ENCODE results near the gene RLBP1.

The RLBP1 gene

DNA sequence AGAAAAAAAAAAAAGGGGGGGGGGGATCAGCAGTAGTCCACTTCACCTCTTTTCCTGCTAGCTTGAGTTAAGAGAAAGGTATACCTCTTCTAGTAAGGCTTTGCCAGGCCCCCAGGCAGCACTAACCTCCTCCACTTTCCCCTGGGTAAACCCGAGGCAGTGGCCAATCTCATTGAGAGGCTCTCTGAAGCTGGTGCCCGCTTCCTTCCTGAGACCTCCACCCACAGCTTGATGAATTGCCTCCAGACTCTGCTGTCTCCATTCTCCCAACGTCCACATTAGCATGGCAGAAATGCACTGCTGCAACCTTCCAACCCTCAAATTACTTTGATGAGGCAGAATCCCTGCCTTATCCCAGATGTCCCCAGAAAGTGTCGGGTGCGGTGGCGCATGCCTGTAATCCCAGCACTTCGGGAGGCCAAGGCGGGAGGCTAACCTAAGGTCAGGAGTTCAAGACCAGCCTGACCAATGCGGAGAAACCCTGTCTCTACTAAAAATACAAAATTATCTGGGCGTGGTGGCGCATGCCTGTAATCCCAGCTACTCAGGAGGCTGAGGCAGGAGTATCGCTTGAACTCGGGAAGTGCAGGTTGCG is 15.3 kb downstream of the RLBP1 start:
- FAIRE-seq = no peak

DNA sequence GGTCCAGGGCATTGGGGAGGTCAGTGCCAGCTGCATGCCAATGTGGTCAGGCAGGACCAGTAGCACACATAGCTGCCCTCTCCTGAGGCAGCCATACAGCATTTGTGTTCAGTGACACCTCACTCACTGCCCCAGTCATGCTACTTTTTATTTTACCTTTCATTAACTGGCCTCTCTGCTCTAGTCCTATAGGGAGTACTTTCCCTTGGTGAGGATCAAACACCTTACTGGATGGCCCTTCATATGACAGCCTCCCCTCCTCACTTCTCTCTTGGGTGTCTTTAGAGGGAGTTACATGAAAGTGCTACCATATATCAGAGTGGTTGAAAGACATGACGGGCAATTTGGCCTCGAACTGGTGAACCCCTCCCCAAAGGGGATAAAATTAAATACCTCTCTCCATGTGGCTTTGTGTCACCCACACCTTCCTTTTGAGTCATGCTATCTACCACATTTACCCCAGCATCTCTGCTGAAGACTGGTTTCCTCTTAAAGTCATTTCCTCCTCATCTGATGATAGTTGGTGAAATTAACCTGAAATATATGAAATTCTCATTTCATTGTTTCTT is 17.6 kb downstream of the RLBP1 start:
- no peak for FAIRE-seq

DNA sequence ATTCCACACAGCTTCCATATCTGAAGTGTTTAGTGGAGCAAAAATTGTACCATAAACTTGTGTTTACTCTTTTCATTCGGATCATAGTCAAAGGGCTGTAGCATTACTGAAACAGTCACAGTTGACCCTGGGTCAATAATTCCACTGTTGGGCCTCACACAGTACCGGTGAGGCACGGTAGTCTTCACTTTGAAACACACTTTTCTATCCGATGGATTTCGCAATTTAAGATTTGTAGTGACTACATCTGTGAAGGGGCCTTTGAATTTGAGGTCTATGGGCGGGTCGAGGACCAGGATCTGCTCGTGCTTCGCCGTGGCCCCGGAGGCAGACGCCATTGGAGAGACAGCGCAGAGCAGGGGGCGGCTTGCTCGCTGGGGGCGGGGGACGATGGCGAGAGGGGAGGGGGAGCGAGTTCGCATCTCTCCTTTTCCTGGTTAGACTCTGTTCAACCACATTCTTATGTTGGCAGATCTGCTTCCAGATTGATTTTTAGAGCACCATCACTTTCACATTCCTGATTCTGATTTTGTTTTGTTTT is 19.8 kb downstream of the RLBP1 start:
- FAIRE-seq = no peak

DNA sequence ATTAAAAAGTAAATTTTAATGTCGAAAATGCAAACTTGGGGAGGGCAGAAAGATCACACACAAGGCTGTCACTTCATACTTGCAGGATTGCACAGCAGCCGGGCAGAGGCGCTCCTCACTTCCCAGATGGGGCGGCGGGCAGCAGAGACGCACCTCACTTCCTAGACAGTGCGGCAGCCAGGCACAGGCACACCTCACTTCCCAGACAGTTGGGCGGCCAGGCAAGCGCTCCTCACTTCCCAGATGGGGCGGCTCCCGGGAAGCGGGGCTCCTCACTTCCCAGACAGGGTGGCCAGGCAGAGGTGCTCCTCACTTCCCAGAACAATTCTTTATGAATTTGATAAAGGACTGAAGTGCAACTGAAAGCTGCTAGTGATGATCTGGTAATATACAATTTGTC is 21.2 kb downstream of the RLBP1 start:
- no peak for FAIRE-seq

DNA sequence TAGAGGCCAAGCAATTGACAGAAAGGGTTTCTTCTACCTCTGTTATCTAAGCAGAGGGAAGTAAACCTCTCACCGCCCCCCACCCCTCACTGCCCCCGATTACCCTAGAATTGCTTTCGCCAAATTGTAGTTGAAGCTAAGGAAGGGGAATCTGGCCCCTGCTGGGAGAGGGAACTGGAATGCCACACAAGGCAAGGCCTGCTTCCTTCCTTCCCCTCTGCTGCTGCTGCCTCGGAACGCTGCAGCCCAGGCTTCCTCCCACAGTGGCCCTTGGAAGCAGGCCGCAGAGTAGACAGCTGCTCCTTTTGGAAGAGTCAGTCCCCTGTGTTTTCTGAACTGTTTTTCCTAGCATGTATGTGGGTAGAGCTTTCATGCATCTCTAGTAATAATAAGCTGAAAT is 21.6 kb downstream of the RLBP1 start:
- FAIRE-seq = no peak

DNA sequence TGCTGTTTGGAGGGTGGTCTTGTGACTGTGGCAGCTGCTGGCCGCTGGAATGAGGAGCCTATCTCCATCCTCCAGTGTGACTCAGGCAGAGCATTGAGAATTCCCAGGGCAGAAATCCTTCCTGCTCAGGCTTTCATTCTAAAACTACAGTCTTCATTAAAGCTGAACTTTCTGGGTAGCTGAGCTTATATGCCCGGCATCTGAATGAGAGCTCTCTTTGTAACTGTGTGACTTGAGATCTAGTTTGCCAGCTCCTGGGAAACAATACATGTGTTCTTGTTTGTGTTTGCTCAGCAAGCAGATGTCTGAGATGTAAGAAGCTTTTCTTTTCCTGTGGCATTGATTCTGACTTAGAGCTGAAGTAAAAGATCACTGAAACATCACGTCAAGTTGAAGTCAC is 22.4 kb downstream of the RLBP1 start:
- no peak for FAIRE-seq

DNA sequence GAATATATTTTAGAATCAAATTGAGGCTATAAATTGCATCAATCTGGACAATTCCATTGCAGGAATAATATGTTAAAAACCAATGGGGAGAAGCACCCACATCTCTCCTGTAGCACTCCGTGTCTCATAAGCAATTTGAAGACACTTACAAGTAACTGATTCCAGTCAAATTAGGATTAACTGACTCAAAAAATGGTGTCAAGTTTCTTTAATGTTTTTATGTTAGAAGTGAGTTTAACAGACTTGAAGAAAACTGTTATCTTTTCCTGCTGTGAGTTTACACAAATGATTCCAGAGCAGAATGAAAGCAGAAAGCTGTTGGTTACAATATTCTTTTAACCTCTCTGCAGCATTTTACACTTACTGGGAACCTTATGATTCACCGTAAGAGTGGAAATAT is 23.2 kb downstream of the RLBP1 start:
- no peak for FAIRE-seq

DNA sequence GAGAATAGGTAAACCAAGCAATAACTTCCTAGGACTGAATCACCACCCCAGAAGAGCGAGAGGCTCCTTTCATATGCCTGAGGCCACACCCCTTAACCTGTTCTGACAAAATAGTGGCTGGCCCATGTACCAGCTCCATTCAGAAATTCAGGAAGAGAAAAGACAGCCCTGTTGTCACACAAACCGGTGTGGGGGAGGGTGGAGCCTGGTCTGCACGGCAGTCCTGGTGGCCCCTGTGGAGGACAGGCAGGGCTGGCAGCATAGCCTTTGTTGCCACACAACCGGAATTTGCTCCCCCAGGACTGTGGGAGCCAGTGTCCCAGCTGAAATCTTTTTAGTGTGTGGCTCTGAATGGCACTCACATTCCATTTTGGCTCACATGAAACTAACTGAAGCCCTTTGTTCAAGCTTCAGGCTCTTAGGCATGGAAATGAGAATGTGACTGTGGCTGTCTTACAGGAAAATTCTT is 23.8 kb downstream of the RLBP1 start:
- no peak for FAIRE-seq

DNA sequence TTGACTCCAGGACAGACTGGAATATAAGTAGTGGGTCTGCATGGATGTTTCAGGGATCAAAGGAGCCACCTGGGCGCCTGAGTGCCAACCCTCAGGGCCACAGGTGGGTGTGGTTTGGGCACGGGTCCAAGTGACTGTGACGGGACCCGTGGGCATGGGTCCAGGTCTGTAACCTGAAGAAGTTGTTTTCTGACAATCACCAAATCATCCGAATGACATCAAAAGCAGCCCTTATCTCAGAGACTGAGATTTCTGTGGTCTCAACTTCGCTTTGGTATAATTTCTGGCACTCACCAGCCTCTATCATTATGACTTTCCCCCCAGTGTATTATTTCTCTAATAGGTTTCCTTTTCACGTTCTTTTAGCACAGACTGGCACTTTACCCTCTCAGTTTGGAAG is 24.4 kb downstream of the RLBP1 start:
- FAIRE-seq = no peak

DNA sequence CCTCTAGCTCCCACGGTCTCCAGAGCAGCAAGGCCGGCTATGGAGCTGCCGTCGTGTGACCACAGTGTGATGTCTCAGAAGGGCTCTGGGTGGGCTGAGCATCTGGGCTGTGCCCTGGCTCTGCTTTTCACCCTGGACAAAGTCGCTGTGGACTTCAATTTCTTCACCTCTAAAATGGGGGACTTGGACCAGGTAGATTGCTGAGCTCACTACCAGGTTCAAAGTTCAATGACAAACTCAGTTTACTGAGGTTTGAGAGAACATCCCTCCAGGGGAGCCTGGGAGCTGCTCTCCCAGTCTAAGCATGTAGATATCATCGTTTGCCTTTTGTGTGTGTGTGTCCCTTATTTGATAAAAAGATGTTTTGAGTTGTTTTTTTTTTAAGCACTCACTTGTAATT is 25.1 kb downstream of the RLBP1 start:
- no peak for FAIRE-seq

DNA sequence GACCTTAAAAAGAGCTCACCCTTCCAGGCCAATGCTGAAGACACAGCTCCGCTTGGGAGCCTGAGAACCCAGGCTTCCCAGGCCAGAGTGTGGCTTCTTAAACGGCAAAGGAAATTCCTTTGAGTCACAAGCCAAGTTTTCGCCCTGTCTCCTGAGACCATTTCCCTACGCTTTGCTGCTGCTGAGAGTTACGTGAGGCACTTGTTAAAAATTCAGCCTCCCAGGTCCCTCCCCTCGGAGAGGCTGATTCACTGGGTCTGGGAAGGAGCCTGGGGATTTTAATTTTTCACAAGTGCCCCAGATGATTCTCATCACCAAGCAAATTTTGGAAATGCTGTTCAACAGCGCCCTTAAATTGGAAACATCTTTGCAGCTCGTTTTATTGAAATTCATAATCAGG is 25.5 kb downstream of the RLBP1 start:
- FAIRE-seq = no peak

DNA sequence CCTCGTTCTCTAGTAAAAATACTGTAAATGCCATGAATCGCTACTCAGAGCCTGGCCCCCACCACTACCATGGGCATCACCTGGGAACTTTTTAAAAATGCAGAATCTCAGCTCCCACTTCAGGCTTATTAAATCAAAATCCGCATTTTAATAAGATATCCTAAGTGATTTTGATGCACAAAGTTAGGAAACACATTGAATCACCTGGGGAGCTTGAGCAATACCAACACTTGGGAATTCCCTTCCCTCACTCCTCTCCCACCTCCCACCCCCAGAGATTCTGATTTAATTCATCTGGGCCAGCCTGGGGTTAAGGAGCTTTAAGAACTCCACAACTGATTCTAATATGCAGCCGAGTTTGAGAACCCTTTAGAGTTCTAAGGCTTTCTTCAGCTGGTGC is 26.8 kb downstream of the RLBP1 start:
- FAIRE-seq = no peak

DNA sequence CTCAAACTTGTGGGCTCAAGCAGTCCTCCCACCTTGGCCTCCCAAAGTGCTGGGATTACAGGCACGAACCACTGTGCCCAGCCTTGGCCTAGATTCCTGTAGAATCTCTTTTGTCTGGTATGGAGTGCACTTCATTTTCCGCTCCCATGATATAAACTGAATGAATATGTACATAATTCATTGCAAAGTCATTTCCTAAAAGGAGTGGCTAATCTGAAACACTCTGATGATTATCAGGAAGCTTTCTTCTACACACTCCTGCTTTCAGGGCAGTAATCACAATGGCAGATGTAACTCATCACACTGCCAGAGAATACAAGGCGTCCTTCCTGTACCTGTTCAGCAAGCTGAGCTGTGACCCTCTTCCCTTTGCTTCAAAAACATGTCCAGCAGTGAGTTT is 28.6 kb downstream of the RLBP1 start:
- FAIRE-seq = no peak

DNA sequence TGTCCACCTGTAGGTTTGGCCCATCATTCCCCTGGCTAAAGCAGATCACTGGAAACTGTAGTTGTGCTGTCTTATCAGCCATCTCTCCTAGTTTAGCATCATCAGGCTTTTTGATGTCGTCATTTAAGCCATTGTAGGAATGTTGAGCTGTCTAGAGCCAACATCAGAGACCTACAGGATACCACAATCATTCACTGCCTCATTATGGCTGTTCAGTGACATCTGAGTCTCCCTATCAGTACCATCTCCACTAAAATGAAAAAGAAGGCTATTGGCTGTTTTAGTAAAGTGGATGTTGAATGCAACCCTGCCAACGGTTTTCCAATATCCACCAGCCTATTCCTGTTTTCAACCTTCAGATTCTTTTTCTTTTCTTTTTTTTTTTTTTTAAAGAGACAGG is 29.2 kb downstream of the RLBP1 start:
- no peak for FAIRE-seq

DNA sequence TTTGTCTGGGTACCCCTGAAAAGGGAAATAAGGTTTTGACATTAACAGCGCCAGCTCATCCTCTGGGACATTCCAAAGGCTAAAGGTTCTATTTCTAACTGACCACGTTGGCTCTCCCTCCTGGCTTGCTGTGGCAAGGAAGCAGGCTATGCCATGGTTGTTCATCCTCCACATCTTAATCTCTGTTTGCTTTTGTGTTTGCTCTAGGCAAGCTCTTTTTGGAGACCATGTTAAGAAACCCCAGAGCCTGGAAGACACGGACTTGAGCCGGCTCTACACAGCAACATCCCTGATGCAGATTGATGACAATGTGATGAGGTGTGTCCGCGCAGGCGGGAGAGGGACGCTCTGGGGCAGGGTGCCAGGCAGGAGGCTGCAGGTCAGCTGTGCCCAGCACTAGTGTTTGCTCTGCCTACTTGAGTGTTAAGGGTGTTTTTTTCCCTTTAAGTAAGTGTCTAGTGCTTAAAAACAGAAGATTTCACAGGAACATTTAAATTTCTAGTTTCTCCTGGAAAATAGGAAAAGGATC is 33.3 kb downstream of the RLBP1 start:
- FAIRE-seq = no peak

DNA sequence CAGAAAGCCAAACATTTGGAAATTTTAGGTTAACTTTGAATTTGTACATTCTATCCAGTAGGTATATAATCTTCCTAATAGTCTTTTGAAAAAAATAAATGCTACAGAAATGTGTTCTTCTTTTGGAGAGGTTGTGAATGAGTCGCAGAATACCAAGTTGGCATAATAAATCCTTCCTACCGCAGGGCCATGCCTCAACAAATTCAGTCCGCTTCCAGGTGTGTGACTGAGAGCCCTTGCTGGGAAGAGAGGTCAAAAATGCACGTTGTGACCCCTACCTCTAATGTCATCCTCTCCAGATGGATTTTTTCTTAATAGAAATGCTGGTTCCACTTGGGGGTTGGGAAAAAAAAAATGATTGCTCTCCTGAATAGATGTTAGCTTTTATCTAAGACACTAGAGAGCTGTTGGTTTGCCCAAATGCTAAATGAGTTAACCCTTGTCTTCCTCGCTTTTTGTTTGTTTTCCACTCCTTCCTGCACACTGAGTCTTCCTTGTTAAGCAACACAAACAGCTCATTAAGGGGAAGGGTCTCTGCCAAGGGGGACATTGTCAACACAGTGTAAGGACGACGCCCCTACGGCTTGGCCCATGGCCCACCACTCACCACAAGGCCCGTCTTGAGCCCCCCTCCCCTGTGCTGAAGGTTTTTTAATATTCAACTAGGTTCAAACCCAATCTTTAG is 33.9 kb downstream of the RLBP1 start:
- FAIRE-seq = no peak

DNA sequence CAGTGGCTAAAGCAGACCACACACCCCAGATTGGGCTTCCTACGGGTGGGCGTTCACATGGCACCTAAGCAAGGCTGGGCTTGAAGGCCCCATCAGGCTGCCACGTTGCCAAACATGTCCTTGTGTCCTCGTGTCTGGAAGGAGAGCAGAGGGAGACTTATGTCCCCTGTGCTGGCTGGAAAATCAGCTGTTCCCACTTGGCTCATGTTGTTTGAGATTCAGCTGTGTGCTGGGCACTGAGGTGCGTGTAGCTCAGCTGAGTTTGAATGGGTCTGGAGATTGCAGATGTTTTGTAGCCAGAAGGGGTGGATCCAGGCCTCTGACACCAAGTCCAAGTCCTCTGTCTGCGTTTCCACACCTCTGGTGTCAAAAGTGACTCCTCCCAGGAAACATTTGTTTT is 34.6 kb downstream of the RLBP1 start:
- no peak for FAIRE-seq

DNA sequence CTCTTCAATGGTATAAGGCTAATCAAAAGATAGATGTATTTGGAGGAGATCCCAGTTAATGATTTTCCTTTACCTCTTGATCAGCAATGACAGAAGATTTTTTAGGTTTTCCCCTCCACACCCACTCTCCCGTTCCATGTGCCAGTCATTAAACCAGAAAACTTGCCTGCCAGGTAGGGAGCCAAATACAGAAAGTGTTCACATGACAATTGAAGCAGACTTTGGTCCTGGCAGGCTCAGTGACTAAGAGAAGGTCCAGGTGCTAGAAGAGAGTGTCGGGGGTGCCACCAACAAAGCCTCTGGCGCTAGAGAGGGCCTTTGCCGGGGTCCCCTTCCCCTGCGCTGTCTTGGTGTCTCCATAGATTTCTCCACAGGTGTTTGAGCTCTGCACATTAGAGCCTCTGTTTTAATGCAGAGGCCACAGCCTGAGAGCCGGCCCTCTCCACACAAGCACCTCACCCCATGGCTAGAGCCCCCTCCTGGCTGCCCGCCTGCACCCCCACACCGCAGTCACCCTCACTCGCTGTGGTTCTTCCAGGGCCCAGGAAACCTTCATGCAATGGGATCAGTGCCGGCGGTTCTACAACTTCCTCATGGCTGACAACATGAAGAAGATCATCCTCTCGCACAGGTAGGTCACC is 36.4 kb downstream of the RLBP1 start:
- FAIRE-seq = no peak

DNA sequence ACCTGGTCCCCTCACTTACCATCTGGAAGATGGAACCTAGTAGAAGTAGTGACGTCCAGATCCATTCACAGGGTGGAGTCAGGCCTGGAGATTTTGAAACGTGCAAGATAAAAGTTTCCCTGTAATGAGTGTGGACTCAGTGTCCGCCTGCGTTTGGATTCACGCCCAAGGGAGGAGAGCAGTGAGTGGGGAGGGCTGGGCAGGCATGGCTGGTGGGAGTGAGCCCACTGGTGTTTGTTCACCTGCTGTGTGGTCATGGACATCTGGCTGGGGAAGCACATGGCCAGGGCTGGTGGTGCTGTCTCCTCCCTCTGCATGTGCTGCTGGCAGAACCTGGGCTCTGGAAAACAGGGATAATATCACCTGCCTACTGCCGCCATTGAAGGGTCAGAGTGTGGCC is 37.0 kb downstream of the RLBP1 start:
- FAIRE-seq = no peak

DNA sequence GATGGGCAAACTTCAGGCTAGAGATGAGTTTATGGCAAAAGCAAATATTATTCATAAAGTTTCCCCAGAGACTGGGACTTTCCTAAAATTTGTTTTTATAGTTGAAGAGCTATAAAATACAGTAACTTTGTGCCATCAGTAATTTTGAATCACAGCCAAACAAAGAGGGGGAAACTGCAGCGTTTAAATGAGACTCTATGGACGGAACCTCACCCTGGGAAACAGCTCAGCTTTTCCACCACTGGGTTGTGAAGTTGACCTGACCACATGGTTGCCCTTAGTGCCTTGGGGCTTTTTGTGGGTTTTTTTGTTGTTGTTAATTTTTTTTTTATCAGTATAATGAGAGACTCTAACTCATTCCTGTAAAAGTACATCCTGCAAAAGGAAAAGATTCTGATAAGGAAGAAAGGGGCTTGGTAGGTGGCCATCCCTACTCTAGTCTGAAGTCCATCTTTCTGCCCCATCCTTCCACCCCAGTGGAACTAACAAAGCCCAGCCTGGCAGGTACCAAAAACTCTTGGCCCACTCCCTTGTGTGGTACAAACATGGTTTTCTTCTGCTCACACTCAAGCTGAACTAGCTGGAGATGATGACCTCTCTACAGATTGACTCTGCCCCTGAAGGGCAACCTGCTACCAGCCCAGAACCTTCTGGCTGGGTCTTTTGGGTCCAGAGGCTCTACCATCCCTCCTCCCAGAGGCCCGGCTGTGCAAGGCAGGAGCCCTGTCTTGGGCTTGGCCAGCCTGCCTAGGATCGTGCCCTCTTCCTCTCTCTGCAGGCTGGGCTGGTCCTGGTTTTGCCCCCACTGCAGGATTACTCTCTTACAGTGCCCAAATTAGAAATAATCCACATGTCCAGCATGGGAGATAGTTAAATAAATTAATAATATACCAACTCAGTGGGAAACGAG is 41.2 kb downstream of the RLBP1 start:
- FAIRE-seq = no peak

DNA sequence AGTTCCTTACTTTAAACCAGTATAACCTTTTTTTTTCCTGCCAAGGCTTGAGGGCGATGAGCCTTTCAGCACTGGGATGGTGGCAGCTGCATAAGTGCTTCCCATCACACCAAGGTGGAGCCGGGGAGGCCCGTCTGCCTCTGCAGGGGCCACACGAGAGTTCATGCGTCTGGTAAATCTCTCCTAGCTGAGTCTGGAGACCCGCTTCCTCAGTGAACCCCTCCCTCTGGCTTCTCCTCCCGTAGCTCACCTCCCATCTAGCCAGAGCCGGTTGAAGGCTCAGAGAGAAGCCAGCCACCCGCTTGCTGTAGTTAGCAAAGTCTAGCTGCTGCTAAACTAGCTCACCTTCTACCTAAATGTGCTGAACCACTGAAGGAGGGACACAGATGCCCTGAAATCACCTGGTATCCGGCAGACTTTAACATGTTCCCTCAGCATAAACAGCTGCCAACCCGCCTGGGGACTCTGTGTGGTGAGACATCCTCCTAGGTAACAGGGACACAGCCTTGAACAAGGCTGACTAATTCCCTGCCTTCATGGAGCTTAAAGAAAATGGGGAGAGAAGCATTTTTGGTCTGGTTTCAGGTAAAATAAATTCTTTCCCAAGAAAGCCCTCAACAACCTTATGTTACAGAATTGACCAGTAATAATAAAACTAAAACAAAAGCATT is 42.9 kb downstream of the RLBP1 start:
- FAIRE-seq = no peak
